HG03060 (cell line): ENCODE results near the gene FOXC1.

Source experiments
- ATAC-seq: cut with Tn5 transposase; IDR thresholded peaks from one replicate; pipeline ENCODE4 v1.9.1; 2021; ENCODE audit warnings: low read depth, moderate number of reproducible peaks; ENCODE audit not compliant: unreplicated experiment

Gene FOXC1

GRCh38 chr6:1636971-1637871 is 27.5 kb downstream of the FOXC1 start:
- no peak for ATAC-seq

GRCh38 chr6:1639430-1639829 is 29.7 kb downstream of the FOXC1 start:
- no peak for ATAC-seq

GRCh38 chr6:1640476-1640875 is 30.8 kb downstream of the FOXC1 start:
- no peak for ATAC-seq

GRCh38 chr6:1641343-1641885 is 31.7 kb downstream of the FOXC1 start:
- ATAC-seq, result no peak

- no peak for ATAC-seq
Measured at GRCh38 chr6:1643111-1643510, 33.4 kb downstream of the FOXC1 start.

DNA sequence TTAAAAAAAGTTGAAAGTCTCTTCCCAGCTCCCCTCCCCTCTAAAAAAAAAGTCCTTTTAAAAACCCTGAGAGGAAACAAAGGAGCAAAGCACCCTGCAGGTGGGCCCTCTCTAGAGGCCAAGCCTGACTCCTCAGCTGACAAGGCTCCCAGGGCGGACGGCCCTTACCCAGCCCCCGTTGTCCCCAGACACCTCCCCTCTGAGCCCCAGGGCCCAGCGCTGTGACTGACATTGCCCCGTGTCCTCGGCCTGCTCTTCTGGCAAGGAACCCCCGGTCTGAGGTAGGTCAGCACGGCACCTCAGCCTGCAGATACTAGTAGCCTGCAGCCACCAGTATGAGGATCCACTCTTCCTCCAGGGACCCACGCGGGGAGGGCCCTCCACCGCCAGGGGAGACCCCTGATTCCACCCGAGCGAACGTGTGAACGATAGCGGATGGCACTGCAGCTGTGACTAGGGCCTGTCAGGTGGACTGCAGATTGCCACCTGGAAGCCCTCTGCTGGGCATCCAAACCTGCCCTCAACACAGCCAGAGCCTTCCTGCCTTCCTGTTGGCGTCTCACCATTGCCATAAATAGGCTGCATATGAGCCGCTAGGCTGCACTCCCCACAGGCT is 34.2 kb downstream of the FOXC1 start:
- ATAC-seq, result no peak

DNA sequence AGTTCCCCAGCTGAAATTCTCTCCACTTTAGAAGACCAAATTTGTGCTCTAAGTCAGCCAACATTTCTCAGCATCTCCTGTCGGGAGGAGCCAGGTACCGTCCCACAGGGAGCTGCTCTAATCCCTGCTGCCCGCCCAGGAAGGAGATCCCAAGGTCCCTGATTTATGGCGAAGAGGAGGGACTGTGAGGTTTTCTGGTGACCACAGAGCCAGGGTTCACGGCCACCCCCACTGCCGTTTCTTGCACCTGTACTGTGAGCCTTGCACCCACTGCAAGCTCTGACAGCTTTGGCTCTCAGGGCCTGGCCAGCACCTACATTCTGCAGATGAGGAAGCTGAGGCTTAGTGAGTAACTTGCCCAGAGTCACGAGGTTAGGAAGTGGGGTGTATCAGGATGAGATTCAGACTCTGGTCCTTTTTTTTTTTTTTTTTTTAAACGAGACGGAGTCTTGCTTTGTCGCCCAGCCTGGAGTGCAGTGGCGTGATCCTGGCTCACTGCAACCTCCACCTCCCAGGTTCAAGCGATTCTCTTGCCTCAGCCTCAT is 34.9 kb downstream of the FOXC1 start:
- no peak for ATAC-seq

DNA sequence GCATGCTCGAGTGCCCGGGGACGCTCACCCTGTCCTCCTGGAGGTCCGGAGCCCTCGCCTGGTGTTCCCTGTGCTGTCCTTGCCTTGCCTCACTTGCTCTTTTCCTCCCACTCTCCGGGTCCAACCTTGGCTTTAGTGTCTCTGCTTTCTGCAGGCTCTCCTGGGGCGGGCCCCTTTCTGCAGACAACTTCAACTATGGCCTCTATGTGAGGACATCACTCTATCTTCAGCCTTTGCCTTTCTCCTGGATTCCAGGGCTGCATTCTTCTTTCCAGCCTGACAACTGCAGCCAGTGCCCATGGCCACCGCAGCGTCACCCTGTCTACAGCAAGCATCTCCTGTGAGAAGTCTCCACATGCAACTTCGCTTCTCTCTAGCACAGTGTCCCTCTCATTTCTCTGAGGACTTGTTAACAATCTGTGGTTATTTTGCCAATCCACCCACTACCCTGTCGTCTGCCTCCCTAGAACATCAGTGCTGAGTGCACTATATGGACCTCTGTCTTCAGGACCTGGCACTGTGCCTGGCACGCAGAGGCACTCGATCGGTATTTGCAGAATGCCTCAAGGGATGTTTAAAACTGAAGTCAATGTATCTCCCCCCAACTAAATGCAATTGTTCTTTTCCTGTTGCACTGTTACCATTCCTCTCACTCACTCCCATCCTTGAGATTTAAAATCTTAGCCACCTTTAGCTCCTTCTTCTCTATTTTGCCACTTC is 35.9 kb downstream of the FOXC1 start:
- no peak for ATAC-seq

DNA sequence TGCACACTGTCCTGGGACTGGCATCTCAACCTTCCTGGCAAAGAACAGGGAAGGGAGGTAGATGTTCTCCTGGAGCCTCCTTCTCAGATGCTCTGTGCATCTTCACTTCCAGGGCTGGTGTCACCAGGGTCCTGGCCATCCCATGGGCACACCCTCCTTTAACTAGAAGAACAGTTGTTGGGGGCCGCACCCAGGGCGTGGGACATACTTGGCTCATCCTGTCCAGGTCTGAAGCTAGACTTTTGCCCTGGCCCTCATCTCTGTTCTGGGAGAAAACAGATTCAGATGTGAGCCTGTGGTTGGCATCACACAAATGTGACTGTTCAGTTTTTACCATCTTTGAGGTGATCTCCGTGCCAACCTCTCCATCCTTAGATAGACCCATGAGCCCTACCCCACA is 41.6 kb downstream of the FOXC1 start:
- ATAC-seq, result no peak

GRCh38 chr6:1652842-1653241 is 43.1 kb downstream of the FOXC1 start:
- no peak for ATAC-seq

- no peak for ATAC-seq
Measured at GRCh38 chr6:1654054-1654453, 44.3 kb downstream of the FOXC1 start.

GRCh38 chr6:1657116-1657770 is 47.5 kb downstream of the FOXC1 start:
- ATAC-seq, result no peak

DNA sequence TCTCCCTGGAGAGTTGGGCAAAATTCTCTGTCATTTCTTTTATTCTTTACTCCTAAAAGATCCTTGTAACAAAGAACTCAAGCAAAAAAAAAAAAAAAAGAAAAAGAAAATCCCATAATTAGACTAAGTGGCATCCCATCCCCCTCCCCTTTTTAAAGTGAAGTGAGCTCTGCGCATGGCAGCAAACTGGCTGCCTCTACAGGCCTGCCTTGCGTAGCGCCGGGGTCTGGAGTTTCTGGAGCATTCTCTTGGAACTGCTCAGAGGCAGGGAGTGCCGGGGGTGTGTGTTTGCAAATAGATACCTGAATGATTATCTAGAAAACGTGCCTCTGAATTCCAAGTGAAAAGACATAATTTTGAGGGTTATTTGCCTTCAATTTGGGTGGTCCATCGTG is 48.1 kb downstream of the FOXC1 start:
- ATAC-seq, result no peak

- ATAC-seq, result no peak
Measured at GRCh38 chr6:1658212-1659005, 48.7 kb downstream of the FOXC1 start.

DNA sequence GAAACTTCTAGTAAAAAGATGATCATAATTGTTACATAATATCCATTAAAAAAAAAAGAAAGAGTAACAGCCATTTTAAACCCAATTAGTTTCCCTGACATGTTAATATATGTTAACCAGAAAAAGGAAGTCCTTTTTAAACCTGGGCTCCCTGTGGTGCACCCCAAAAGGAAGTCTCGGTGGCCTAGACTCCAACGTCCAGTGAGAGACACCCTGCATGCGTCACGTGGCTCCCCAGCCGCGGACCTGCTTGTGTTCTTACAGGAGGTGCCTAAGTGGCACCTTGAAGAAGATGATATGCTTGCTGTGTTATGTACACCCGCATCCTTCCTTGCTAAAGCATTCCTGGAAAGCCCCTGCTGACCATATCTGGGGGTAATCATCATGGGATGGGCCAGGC is 50.1 kb downstream of the FOXC1 start:
- no peak for ATAC-seq

DNA sequence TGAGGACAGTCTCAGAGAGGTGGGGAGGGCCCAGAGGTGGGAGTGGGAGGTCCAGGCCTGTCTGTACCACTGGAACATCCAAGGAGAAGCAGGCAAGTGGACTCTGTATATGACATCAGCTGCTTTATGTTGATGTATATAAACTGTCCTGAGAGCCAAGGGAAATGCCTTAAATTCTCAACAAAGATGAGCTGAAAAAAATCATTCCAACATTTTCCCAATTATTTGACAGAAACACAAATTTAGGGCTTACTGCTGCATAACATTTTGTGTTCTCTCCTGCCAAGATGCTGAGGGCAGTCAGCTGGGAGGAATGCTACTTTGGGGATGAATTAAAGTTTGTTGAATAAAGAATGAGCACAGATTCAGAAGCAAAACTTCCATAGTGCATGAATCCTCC is 52.8 kb downstream of the FOXC1 start:
- no peak for ATAC-seq
